ENCODE data around the gene TADA1.

Gene TADA1, protein sequence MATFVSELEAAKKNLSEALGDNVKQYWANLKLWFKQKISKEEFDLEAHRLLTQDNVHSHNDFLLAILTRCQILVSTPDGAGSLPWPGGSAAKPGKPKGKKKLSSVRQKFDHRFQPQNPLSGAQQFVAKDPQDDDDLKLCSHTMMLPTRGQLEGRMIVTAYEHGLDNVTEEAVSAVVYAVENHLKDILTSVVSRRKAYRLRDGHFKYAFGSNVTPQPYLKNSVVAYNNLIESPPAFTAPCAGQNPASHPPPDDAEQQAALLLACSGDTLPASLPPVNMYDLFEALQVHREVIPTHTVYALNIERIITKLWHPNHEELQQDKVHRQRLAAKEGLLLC

GRCh38 chr1:166875734-166876539 lies at the start of gene TADA1:
Gene TADA1, minus strand, starts transcription at chr1:166876264. Its CDS starts 31 bp downstream, at chr1:166876233.
- FAIRE-seq, result peak; percentile 86

GRCh38 chr1:166924823-166925541 lies 48.9 kb upstream of the TADA1 start:
- no peak for FAIRE-seq

DNA sequence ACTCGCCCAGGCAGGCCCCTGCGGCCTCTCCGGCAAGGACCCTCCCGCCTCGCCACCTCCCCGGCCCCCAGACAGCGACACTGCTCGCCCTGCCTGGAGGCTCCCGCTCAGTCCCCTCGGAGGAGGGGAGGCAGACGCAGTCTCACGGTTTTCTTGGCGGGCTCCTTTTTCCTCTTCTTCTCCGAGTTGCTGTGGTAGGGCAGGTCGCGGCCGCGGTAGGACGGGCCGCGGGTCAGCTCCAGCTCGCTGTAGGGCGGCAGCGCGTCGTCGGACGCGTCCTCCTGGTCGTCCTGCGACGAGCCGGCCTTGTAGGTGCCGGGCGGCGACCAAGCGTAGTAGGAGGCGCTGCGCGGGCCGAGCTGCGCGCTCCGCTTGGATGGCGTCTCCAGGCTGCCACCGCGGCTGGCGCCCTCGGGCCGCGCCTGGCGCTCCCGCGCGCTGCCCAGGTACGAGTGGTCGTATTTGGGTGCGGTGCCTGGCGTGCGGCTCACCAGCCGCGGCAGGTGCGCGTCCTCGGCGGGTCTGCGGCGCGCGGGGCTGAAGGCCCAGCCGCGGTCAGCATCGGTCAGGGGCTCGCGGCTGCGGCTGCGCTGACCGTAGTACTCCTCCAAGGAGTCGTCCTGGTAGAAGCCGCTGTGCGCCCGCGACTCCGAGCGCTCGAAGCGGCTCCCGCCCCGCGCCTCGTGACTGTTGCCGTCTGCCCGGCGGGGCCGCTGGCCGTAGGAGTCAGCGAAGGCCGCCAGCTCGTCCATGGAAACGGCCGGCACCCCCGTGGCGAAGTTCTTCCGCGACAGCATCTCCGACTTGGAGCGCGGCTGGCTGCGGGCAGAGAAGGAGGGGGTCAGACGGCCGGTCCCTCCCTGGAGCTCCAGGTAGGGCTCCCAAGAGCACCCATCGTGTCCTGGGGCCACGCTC lies 44.8 kb upstream of the TADA1 start:
- no peak for FAIRE-seq

DNA sequence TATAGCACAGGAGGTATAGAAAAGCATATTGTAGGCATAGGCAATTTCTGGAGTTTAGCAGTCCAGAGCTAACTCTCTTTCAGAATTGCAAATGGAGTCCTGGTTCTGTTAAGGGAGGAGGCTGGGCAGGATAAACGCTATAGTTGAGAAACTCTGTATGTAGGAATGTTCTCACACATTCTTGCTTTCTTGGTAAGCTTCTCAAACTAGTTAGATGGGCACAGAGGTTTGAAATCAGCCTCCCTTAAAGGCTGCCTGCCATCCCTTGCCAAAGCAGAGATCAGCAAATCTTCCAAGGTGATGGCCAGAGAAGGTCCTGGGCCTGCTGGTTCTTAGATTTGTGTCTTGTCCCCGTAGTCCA lies 42.9 kb upstream of the TADA1 start:
- no peak for FAIRE-seq

GRCh38 chr1:166918088-166918955 lies 42.3 kb upstream of the TADA1 start:
- FAIRE-seq, result no peak

DNA sequence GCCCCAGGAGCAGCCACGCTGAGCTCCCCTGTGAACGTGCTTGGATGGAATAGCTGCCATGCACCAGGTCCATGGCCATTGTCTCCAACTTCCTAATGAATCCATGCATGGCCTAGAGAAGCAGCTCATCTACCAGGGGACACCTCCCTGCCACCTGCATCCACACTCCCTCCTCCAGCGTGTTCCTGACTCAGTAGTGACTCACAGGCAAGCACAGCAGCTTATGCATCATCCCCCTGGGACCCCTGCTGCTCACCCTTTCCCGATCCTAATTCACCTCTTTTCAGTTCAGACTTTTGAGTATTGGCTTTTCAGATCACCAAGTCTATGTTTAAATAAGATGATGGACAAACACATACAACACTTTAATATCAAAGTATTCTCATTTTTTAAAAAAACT lies 39.9 kb upstream of the TADA1 start:
- FAIRE-seq, result no peak

- FAIRE-seq, result no peak
These were observed 39.0 kb upstream of the TADA1 start for GRCh38 chr1:166915042-166915441.

GRCh38 chr1:166914111-166914510 lies 38.0 kb upstream of the TADA1 start:
- no peak for FAIRE-seq

- FAIRE-seq, result no peak
These were observed 35.6 kb upstream of the TADA1 start for GRCh38 chr1:166911624-166912023.

GRCh38 chr1:166910396-166910994 lies 34.4 kb upstream of the TADA1 start:
- peak; percentile 99 for FAIRE-seq

GRCh38 chr1:166908942-166909341 lies 32.9 kb upstream of the TADA1 start:
- no peak for FAIRE-seq

DNA sequence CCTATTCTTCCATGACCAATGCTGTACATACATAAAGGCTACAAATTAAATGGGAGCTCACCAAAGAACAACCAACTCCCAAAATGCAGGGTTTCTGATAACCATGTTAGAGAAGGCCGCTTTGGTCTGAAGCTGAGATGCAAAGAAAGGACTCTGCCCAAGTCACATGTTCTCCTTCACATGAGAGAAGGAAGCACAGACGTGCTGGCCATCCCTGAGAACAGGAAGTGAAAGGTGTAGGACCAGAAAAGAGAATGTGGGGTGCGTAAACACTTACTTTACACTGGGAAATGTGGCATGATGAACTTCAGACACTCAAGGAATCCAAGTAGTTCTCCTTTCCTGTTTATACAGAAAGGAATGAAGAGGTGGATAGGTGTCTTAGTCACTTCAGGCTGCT lies 31.7 kb upstream of the TADA1 start:
- no peak for FAIRE-seq

- no peak for FAIRE-seq
These were observed 31.0 kb upstream of the TADA1 start for GRCh38 chr1:166907051-166907450.

- no peak for FAIRE-seq
These were observed 30.6 kb upstream of the TADA1 start for GRCh38 chr1:166906647-166907046.

GRCh38 chr1:166905900-166906299 lies 29.8 kb upstream of the TADA1 start:
- FAIRE-seq, result no peak

GRCh38 chr1:166905136-166905535 lies 29.1 kb upstream of the TADA1 start:
- FAIRE-seq, result no peak

DNA sequence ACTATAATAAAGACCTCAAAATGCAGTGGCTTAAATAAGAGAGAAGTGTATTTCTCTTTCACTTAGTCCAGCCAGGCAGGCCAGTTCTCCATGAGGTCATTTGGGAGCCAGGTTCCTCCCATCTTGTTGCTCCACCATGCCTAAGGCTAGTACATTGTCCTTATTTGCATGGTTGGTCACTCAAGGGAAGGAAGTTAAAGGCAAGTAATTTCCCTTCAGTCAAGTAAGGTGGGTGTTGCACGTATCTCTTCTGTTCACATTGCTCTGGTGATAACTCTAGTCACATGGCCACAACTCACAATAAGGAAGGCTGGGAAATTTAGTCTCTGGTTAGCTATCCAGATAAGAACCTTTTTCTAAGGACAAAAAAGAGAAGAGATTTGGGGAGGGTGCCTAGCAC lies 27.2 kb upstream of the TADA1 start:
- FAIRE-seq, result no peak

GRCh38 chr1:166902279-166902678 lies 26.2 kb upstream of the TADA1 start:
- FAIRE-seq, result no peak

- no peak for FAIRE-seq
These were observed 24.9 kb upstream of the TADA1 start for GRCh38 chr1:166900987-166901386.

GRCh38 chr1:166899769-166900168 lies 23.7 kb upstream of the TADA1 start:
- no peak for FAIRE-seq

GRCh38 chr1:166895766-166896165 lies 19.7 kb upstream of the TADA1 start:
- FAIRE-seq, result no peak

All from islet of Langerhans (tissue), 1 donor.